NCI-H510A (cell line): ENCODE measurements around the gene C1orf232.

Source experiments
- DNase-seq: peaks from one replicate; lab custom pipeline; 2025; lab: John Stamatoyannopoulos, UW

Gene C1orf232

DNA sequence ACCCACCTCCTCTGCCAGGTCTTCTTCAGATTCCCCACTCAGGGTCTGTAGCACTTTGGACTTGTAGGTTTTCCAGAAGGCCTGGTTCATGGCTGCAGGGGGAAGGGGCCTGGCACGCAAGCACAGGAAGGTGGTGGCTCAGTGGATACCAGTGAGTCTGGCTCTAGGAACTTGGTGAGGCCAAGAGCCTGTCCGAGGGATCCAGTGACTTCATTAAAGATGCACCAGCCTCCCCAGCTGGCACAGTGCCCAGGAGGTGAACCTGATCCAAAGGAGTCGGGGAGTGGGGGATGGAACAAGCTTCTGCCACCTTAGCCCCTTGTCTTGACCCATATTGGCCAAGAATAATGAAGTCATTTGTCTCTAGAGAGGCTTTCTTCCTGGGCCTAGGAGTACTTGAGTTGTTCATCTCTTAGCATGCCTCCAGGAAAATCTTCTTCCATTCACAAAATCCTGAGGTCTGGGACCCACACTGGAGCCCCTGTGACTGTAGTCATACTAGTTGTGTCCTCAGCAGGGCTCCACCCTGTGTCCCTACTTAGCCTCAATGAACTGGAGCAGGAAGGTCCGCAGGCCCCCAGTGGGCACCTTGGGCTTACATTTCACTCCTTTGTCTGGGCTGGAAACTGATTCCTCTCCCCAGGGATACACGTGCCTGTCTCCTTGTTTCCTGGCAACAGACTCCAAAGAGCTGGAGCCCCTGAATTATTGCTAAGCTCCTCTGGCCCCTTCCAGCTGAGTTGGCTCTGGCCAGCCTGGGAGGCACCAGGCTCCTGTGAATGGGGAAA, at the start of gene C1orf232:
Gene C1orf232, minus strand, starts transcription at position 554 of the 788 bp plus-strand sequence. Its CDS starts 464 bp downstream, at position 90.
- peak; percentile 27 for DNase-seq

GRCh38 chr1:26215246-26215645, 46.5 kb upstream of the C1orf232 start:
- DNase-seq = no peak

DNA sequence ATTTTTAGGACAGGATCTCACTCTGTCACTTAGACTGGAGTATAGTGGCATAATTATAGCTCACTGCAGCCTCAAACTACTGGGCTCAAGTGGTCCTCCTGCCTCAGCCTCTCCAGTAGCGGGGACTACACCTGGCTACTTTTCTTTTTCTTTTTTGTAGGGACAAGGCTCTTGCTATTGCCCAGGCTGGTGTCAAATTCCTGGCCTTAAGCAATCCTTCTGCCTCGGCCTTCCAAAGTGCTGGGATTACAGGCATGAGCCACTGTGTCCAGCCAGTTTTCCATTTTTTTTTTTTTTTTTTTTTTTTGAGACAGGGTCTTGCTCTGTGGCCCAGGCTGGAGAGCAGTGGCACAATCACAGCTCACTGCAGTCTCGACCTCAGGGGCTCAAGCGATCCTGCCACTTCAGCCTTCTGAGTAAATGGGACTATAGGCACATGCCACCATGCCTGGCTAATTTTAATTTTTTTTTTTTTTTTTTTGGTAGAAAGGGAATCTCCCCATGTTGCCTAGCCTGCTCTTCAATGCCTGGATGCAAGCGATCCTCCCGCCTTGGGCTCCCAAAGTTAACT, 44.7 kb upstream of the C1orf232 start:
- DNase-seq = no peak

- DNase-seq = no peak
These were observed 44.0 kb upstream of the C1orf232 start for GRCh38 chr1:26212726-26213125.

GRCh38 chr1:26210147-26210870, 41.5 kb upstream of the C1orf232 start:
- no peak for DNase-seq

DNA sequence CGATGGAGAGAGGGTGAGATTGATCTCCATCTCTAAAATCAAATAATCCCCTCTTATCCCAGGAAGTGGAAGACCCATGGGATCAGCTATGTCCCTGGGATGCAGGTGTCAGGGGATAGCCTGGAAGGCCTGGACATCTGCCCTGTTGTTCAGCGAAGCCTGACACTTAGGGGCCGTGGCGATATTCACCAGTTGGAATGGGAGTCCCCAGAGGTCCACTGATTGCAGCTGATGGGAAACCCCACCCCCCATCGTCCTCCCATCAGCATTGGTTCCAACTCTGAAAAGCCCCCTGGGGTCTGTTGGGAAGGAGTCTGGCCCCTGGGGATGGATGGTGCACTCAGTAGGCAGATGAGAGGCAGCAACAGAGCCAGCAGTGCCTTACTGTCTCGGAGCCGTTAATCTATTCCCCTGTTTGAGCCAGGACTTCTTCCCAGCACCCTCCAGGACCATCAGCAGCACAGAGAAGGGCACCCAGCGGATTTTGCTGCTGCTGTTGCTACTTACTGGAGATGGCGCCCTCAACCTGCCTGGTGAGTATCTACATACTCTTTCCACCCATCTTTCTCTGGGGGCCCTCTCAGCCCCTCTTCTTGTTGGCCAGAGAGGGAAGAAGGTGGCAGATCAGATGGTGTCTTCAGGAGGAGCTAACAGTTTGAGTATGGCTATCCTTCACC, 35.0 kb upstream of the C1orf232 start:
- DNase-seq = no peak

DNA sequence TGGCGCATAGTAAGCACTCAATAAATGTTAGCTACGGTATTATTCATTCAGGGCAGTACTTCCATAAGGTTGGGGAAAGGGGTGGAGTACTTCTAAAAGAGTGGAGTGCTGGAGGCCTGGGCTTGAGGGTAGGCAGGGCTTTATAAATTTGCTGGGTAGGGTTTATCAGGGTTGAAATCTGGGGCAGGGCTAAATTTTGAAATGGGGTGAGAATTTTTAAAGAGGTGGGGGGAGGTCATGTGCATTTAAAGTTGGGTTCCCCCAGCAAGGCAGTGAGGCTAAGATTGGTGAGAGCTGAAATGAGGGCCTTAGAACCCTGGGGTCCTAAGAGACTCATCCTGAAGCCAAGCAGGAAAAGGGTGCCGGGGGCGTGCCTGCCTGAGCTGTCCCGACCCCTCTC, 31.6 kb upstream of the C1orf232 start:
- DNase-seq = no peak

DNA sequence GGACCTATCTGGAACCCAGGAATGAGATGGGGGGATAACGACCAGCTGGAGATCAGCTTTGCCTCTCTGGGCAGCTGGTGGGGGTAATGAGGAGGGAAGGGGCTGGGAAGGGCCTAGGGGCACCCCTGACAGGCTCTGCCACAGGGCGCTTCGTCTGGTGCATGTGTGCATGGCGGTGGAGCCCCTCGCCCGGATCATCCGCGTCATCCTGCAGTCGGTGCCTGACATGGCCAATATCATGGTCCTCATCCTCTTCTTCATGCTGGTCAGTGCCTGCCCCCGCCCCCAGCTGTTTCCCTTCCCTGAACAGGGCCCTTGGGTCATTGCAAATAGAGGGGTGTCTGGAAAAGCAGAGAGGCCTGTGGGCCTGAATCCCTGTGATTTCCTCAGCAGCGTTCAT, 29.1 kb upstream of the C1orf232 start:
- DNase-seq = no peak

DNA sequence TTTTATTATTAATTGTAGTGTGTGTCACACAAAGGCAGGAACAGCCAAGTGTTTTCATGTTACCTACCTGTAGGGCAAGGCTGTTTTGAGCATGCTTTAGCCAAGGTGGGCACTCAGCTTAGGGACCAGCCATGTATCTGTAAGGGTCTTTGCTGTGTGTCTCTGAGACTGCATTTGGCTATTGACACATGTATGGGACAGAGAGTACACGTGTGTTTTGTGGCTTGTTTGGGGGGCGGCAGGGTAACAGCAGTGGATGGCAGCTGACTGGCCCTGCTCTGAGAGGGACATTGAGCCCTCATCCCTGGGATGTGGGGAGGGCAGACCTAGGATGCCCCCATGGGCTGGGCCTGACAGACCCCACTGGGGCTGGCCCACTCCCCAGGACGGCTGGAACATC, 28.5 kb upstream of the C1orf232 start:
- DNase-seq = no peak

DNA sequence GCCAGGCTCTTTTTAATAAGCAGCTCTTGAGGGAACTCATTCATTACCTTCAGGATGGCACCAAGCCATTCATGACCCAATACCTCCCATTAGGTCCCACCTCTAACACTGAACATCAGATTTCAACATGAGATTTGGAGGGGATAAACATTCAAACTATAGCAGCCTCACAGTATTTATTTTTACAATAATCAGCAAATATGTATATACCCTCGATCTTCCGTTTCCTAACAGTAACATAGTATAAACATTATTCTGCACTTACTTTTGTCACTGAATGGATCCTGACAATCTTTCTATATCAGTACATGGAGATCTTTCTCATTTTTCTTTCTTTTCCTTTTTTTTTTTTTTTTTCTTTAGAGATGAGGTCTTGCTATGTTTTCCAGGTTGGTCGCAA, 27.0 kb upstream of the C1orf232 start:
- DNase-seq = no peak

DNA sequence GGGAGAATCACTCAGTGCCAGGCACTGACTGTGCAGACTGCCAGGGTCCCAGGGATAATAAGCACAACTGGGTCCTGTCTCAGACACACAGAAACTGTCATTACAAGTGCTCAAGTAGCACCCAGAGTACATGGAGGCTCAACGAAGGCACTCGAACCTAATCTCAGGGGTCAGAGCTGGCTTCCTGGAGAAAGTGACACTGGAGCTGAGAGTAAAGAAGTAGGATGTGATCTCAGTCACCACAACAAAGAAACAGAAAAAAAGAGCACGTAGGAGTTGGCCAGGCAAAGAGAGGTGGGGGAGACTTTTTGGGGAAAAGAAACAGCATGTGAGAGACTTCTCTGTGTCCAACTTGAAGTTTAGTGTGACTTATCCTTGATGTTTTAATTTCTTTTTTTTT, 23.0 kb upstream of the C1orf232 start:
- DNase-seq = no peak

- DNase-seq = no peak
These were observed 21.7 kb upstream of the C1orf232 start, which contains the start of gene CATSPER4 for GRCh38 chr1:26190373-26190987. Gene CATSPER4, plus strand, starts transcription at chr1:26190602. Its CDS starts 26 bp downstream, at chr1:26190628.

- no peak for DNase-seq
These were observed 21.1 kb upstream of the C1orf232 start for GRCh38 chr1:26189751-26190275.

GRCh38 chr1:26189331-26189730, 20.6 kb upstream of the C1orf232 start:
- DNase-seq = no peak

DNA sequence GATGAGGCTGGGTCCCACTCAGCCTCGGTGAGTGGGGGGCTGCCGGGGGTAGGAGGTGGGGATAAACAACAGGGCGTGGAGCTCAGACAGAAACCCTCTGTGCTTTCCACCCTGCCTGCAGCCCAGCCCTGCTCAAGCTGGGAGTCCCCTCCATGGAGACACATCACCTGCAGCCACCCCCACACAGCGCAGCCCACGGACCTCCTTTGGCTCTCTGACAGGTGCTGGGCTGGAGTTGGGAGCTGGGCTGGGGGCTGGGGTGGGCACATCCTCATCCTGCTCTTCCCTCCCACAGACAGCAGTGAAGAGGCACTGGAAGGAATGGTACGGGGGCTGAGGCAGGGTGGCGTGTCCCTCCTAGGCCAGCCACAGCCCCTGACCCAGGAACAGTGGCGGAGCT, 19.7 kb upstream of the C1orf232 start:
- no peak for DNase-seq

DNA sequence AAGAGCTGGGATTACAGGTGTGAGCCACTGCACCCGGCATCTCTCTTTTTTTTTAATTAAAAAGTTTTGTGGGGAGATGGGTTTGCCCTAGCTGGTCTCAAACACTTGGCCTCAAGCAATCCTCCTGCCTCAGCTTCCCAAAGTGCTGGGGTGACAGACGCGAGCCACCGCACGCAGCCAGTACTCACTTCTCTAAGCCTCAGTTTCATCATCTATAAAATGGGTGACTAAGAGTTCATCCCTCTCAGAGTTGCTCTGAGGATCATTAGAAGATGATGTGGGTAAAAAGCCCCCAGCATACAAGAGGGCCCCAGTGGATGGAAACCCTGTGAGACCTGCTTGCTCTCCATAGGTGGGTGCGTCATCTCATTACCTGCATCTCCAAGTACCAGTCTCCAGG, 19.1 kb upstream of the C1orf232 start:
- no peak for DNase-seq

DNA sequence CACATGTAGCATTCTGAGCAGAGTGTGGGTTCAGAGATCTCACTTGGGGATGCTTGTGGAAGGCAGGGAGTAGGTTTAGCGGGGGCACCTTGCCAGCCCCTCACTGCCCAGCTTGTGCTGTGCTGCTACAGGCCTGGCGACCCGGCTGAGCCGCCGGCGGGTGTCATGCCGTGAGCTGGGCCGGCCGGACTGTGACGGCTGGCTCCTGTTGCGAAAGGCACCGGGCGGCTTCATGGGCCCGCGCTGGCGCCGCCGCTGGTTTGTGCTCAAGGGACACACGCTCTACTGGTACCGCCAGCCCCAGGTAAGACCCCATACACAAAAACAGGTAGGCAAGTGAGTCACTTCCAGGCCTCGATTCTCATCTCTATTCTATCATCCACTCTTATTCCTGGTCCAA, 16.1 kb upstream of the C1orf232 start:
- DNase-seq = no peak

DNA sequence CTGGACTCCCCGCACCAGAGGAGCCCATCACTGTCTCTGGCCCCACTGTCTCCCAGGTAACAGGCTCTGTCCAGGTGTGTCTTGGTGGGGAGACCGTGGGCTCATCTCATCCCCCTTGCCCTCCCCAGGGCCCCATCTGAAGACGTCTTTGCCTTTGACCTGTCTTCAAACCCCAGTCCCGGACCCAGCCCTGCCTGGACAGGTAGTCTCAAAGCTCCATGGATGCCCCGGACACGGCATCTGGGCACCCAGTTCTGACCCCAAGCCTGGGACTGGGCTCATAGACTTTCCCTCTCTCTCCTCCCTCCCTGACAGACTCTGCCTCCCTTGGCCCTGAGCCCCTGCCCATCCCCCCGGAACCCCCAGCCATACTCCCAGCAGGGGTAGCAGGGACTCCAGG, 15.3 kb upstream of the C1orf232 start:
- no peak for DNase-seq

- no peak for DNase-seq
These were observed 13.6 kb upstream of the C1orf232 start for GRCh38 chr1:26182383-26182696.

- no peak for DNase-seq
These were observed 13.0 kb upstream of the C1orf232 start for GRCh38 chr1:26181586-26182382.

GRCh38 chr1:26180010-26180506, 11.3 kb upstream of the C1orf232 start:
- no peak for DNase-seq
